SKM-1 (cell line): ENCODE results near the gene MYCBPAP.

ENCODE experiments used
- DNase-seq: peaks from one replicate; lab custom pipeline; 2025; ENCODE audit not compliant: unreplicated experiment; lab: John Stamatoyannopoulos, UW

The MYCBPAP gene

GRCh38 chr17:50517011-50517410 is 8.8 kb downstream of the MYCBPAP start:
- no peak for DNase-seq

GRCh38 chr17:50517504-50518383 is 9.5 kb downstream of the MYCBPAP start:
- DNase-seq = no peak

- no peak for DNase-seq
Measured at GRCh38 chr17:50518384-50519023, 10.3 kb downstream of the MYCBPAP start.

GRCh38 chr17:50519141-50519834 is 11.0 kb downstream of the MYCBPAP start:
- no peak for DNase-seq

- DNase-seq = no peak
Measured at GRCh38 chr17:50520483-50520882, 12.2 kb downstream of the MYCBPAP start.

GRCh38 chr17:50521514-50521913 is 13.3 kb downstream of the MYCBPAP start:
- no peak for DNase-seq

GRCh38 chr17:50522766-50523165 is 14.5 kb downstream of the MYCBPAP start:
- no peak for DNase-seq

- no peak for DNase-seq
Measured at GRCh38 chr17:50523208-50523607, 15.0 kb downstream of the MYCBPAP start.

- no peak for DNase-seq
Measured at GRCh38 chr17:50524838-50525237, 16.6 kb downstream of the MYCBPAP start.

GRCh38 chr17:50527155-50527762 is 19.0 kb downstream of the MYCBPAP start:
- DNase-seq = peak; percentile 55

- no peak for DNase-seq
Measured at GRCh38 chr17:50527949-50528474, 19.8 kb downstream of the MYCBPAP start.

GRCh38 chr17:50529849-50530248 is 21.6 kb downstream of the MYCBPAP start:
- DNase-seq = no peak

GRCh38 chr17:50531428-50532025 is 23.3 kb downstream of the MYCBPAP start:
- no peak for DNase-seq

GRCh38 chr17:50532452-50533024 is 24.3 kb downstream of the MYCBPAP start, which contains the start of gene EPN3:
EPN3 (plus strand) TSS chr17:50532735; CDS start chr17:50536557, 3,822 bp downstream.
- DNase-seq = no peak

- DNase-seq = no peak
Measured at GRCh38 chr17:50533185-50533584, 24.9 kb downstream of the MYCBPAP start.

- no peak for DNase-seq
Measured at GRCh38 chr17:50533720-50534148, 25.5 kb downstream of the MYCBPAP start.

GRCh38 chr17:50534222-50534978 is 26.2 kb downstream of the MYCBPAP start:
- DNase-seq = no peak

GRCh38 chr17:50534979-50535326 is 26.7 kb downstream of the MYCBPAP start:
- DNase-seq = no peak

GRCh38 chr17:50535407-50535806 is 27.2 kb downstream of the MYCBPAP start:
- no peak for DNase-seq
